Prostate gland (tissue), 2 donors: ENCODE measurements around the gene MED27. TPM values are rescaled to one million over a fixed set of nuclear protein-coding genes. Genes with fewer than 3 reads are reported as not detected.

Experiments used
- DNase-seq: peaks from one replicate; pipeline ENCODE4 v3.0.0-alpha.2; 2019; ENCODE audit warnings: low spot score
- H3K27ac ChIP-seq, 2 donors: fragments of 200-600 bp; sonication (generic); 2 replicates each; pipeline ENCODE4 v1.5.1; 2017 to 2019
- H3K27me3 ChIP-seq: fragments of 200-600 bp; sonication (generic); replicated peaks from 2 replicates; pipeline ENCODE4 v1.5.1; 2019; ENCODE audit not compliant: insufficient read depth
- H3K36me3 ChIP-seq, 2 donors: fragments of 200-600 bp; sonication (generic); 1 replicate in 1 of 2; 2 replicates in 1 of 2; pipeline versions ENCODE4 v1.5.1 to v1.8.1; 2017 to 2019
- H3K4me1 ChIP-seq: fragments of 200-600 bp; sonication (generic); replicated peaks from 2 replicates; pipeline ENCODE4 v1.5.1; 2019
- H3K4me3 ChIP-seq, 2 donors: fragments of 200-600 bp; sonication (generic); 2 replicates each; pipeline ENCODE4 v1.5.1; 2017 to 2019
- H3K9me3 ChIP-seq: fragments of 200-600 bp; sonication (generic); 2 replicates; pipeline ENCODE4 v1.5.1; 2017
- CTCF ChIP-seq, 4 experiments: fragments of 200-600 bp in 2 of 4; fragments of 450-650 bp in 2 of 4; sonication (generic) in 2 of 4; IDR thresholded peaks; 1 replicate in 3 of 4; 2 replicates in 1 of 4; pipeline ENCODE4 v1.5.1; 2016 to 2019; ENCODE audit warnings: antibody characterized with exemption in 4 of 4, mild to moderate bottlenecking in 2 of 4, moderate library complexity in 2 of 4
- POLR2A ChIP-seq: fragments of 450-650 bp; IDR thresholded peaks from one replicate; pipeline ENCODE4 v1.6.1; 2016; ENCODE audit warnings: antibody characterized with exemption, mild to moderate bottlenecking
- POLR2AphosphoS5 ChIP-seq: sonication (generic); formaldehyde crosslinking; IDR thresholded peaks from one replicate; pipeline ENCODE4 v1.6.1; 2017; ENCODE audit warnings: antibody characterized with exemption
- WGBS: methylation state at CpG from one replicate; pipeline ENCODE4 v1.1.5; 2018; 5-methylcytosine and 5-hydroxymethylcytosine counted together
- intact Hi-C: fragments of 100-400 bp; cut with DNase I; formaldehyde crosslinking; loops from one replicate; pipeline ENCODE4 v1.14.2; 2022
- total RNA-seq, 2 donors: library from RNA; depleted of rRNA; stranded (reverse); fragments of >200 nt; gene quantifications; one replicate each; pipeline ENCODE4 v1.1.0, GENCODE V29; 2016

Gene MED27
- total RNA-seq, 2 donors from 2014 or later: 17.4 to 22.7 TPM

GRCh38 chr9:131960311-131960710 lies 119.4 kb downstream of the MED27 start:
- TF ChIP-seq POLR2AphosphoS5: no peak
- TF ChIP-seq POLR2A: no peak
- no peak for TF ChIP-seq CTCF (IDR thresholded peaks at IDR 0.05)
- H3K36me3 ChIP-seq: no peaks in the 10 kb centered on the region
- no peak for DNase-seq
- no peak overlapping the region for H3K4me3 ChIP-seq
- 82% methylated on average over 9 of the region's 9 CpGs for WGBS
- H3K4me1 ChIP-seq: no peaks in the 10 kb centered on the region
- H3K27me3 ChIP-seq: no peaks in the 10 kb centered on the region
- H3K9me3 ChIP-seq: no peaks in the 10 kb centered on the region
- intact Hi-C loops: no loop called here
- no peak overlapping the region for H3K27ac ChIP-seq

GRCh38 chr9:131959887-131960286 lies 119.8 kb downstream of the MED27 start:
- Histone ChIP-seq H3K9me3 (no peaks in the 10 kb centered on the region), H3K27ac (no peak overlapping the region), H3K4me3 (no peak overlapping the region), H3K4me1 (no peaks in the 10 kb centered on the region), H3K27me3 (no peaks in the 10 kb centered on the region), H3K36me3 (no peaks in the 10 kb centered on the region)
- no peak for DNase-seq
- no peak for TF ChIP-seq POLR2A
- TF ChIP-seq CTCF (IDR thresholded peaks at IDR 0.05): no peak
- no peak for TF ChIP-seq POLR2AphosphoS5
- intact Hi-C loops: no loop called here
- WGBS: 77% methylated on average over 2 of the region's 2 CpGs

- Histone ChIP-seq H3K27ac (no peak overlapping the region), H3K36me3 (no peaks in the 10 kb centered on the region), H3K27me3 (no peaks in the 10 kb centered on the region), H3K4me1 (no peaks in the 10 kb centered on the region), H3K4me3 (no peak overlapping the region), H3K9me3 (no peaks in the 10 kb centered on the region)
- TF ChIP-seq POLR2A (no peak), POLR2AphosphoS5 (no peak)
- 83% methylated on average over 3 of the region's 3 CpGs for WGBS
- intact Hi-C loops: no loop called here
- no peak for DNase-seq
These were observed 120.6 kb downstream of the MED27 start for GRCh38 chr9:131959056-131959455.

GRCh38 chr9:131954299-131954698 lies 125.4 kb downstream of the MED27 start:
- no peaks in the 10 kb centered on the region for H3K27me3 ChIP-seq
- H3K4me1 ChIP-seq: no peaks in the 10 kb centered on the region
- H3K27ac ChIP-seq: no peak overlapping the region
- no peaks in the 10 kb centered on the region for H3K9me3 ChIP-seq
- TF ChIP-seq CTCF (IDR thresholded peaks at IDR 0.05) (no peak), POLR2AphosphoS5 (no peak), POLR2A (no peak)
- DNase-seq: no peak
- H3K36me3 ChIP-seq: no peaks in the 10 kb centered on the region
- intact Hi-C loops: no loop called here
- H3K4me3 ChIP-seq: no peak overlapping the region
- 95% methylated on average over 1 of the region's 1 CpG for WGBS

GRCh38 chr9:131951905-131952304 lies 127.8 kb downstream of the MED27 start:
- no peak for DNase-seq
- Histone ChIP-seq H3K27ac (no peak overlapping the region), H3K27me3 (no peaks in the 10 kb centered on the region), H3K36me3 (no peaks in the 10 kb centered on the region), H3K4me1 (no peaks in the 10 kb centered on the region), H3K9me3 (no peaks in the 10 kb centered on the region), H3K4me3 (no peak overlapping the region)
- no peak for TF ChIP-seq POLR2AphosphoS5
- no peak for TF ChIP-seq CTCF (IDR thresholded peaks at IDR 0.05)
- TF ChIP-seq POLR2A: no peak
- intact Hi-C loops: no loop called here
- WGBS: 46% methylated on average over 5 of the region's 5 CpGs
